ENCODE measurements around the gene PAX5. TPM values are rescaled to one million over a fixed set of nuclear protein-coding genes. Genes with fewer than 3 reads are reported as not detected.
A peak's percentile ranks its signal among the peaks of the same experiment; 100 is the strongest.

The PAX5 gene
- total and polyA plus RNA-seq, 2 of the 13 experiments (the other 11 are each of a cell fraction or from before 2014, with no cell fraction given): not detected

GRCh38 chr9:36980148-36980974 lies 53.7 kb downstream of the PAX5 start:
- no peaks in the 10 kb centered on the region for H3K4me1 ChIP-seq (ENCODE audit: insufficient read depth, low read length)
- ATAC-seq (peak; percentile 64), DNase-seq (ENCODE audit: low spot score) (no peak), FAIRE-seq (no peak)
- H4K20me1 ChIP-seq (ENCODE audit: insufficient read depth, low read length): no peaks in the 10 kb centered on the region
- H3K79me2 ChIP-seq (ENCODE audit: insufficient read depth, low read length): no peaks in the 10 kb centered on the region
- H3K9me3 ChIP-seq (ENCODE audit: low read length): no peaks in the 10 kb centered on the region
- H3K36me3 ChIP-seq (replicated peaks in 1 of 2; ENCODE audit: control insufficient read depth in 1 of 2, insufficient read depth in 2 of 2, low read length in 2 of 2): no peaks in the 10 kb centered on the region
- no peak overlapping the region for H3K27ac ChIP-seq (ENCODE audit: extremely low read length, insufficient read depth, low read length)
- WGBS (ENCODE audit: low lambda C conversion rate): 20% methylated on average over 7 of the region's 7 CpGs
- peaks cover 1 to 25% of the 10 kb centered on the region in 2 experiments; a peak in 3 of 5 replicates for H3K27me3 ChIP-seq (ENCODE audit: control insufficient read depth in 1 of 2, insufficient read depth in 2 of 2, low read length in 2 of 2)
- H3K4me3 ChIP-seq (replicated peaks in 1 of 3; ENCODE audit: insufficient read depth in 1 of 3, low read depth in 2 of 3, low read length in 3 of 3): no peak overlapping the region
- intact Hi-C loops (cut with micrococcal nuclease; ENCODE audit: unreplicated experiment): no loop called here
- ChIA-PET CTCF (ENCODE audit: low intra/inter-chr PET ratio, low total read pairs) (no interaction called here), POLR2A (no interaction called here)
- H3K9ac ChIP-seq (ENCODE audit: insufficient read depth, low read depth, low read length): no peak overlapping the region
- in situ Hi-C loops (cut with HindIII; ENCODE audit: extremely low pct_ligation_motif_present, low pct_unique_long_range_greater_than_20kb): no loop called here
- H2AFZ ChIP-seq (ENCODE audit: low read length): no peak overlapping the region
- no peak overlapping the region for H3K4me2 ChIP-seq (ENCODE audit: low read depth, low read length)
- no TSS peak for BruUV-seq (replicated peaks)
- no peak for TF ChIP-seq XBP1 (CRISPR knock-in tag; IDR thresholded peaks at IDR 0.05)
- peak; percentile 19; the same call in 1 of the 2 replicates for TF ChIP-seq PITX1 (CRISPR knock-in tag; IDR thresholded peaks at IDR 0.05)
- peak; percentile 45 for TF ChIP-seq CTCF (CRISPR knock-in tag; IDR thresholded peaks at IDR 0.05)
- no peak for TF ChIP-seq BCL3 (CRISPR knock-in tag; IDR thresholded peaks at IDR 0.05)
- TF ChIP-seq ONECUT2 (CRISPR knock-in tag; IDR thresholded peaks at IDR 0.05): no peak
- no peak for TF ChIP-seq THAP11 (CRISPR knock-in tag; IDR thresholded peaks at IDR 0.05)
- no peak for TF ChIP-seq ZNF776 (CRISPR knock-in tag; IDR thresholded peaks at IDR 0.05)
- no peak for TF ChIP-seq KLF9 (CRISPR knock-in tag; IDR thresholded peaks at IDR 0.05; ENCODE audit: low read depth)
- peak; percentile 26 for TF ChIP-seq STAG1 (CRISPR knock-in tag; IDR thresholded peaks at IDR 0.05)
- no peak for TF ChIP-seq DZIP1 (CRISPR knock-in tag; IDR thresholded peaks at IDR 0.05)
- no peak for TF ChIP-seq NR2C2 (CRISPR knock-in tag; IDR thresholded peaks at IDR 0.05; ENCODE audit: borderline replicate concordance)
- TF ChIP-seq EZH2 (conservative IDR thresholded peaks at IDR 0.05; ENCODE audit: low read depth, low read length): no peak
- TF ChIP-seq ZNF605 (CRISPR knock-in tag; IDR thresholded peaks at IDR 0.05): no peak

All from HepG2 (cell line).